ENCODE measurements around the gene FDXR. TPM values are rescaled to one million over a fixed set of nuclear protein-coding genes. Genes with fewer than 3 reads are reported as not detected.

FDXR gene
- total and polyA plus RNA-seq, 9 of the 15 experiments (the other 6 are each of a cell fraction or from before 2014, with no cell fraction given) = 0.89 to 70.7 (median 30.9) TPM

- ATAC-seq (peak; percentile 93), FAIRE-seq (peak; percentile 48), DNase-seq (ENCODE audit: extremely low read depth in 1 of 4, low spot score in 3 of 4) (peak; percentile 81 to 95 (median 92))
- in situ Hi-C loops (cut with MboI) (no loop called here), intact Hi-C loops (cut with micrococcal nuclease) (loop anchor here (5.0 kb wide), 1 partner anchor 110 kb away; no protein-coding TSS in a partner anchor)
- Histone ChIP-seq H3K36me3 (ENCODE audit: control insufficient read depth, insufficient read depth, low read length) (no peaks in the 10 kb centered on the region), H3K9me1 (ENCODE audit: control insufficient read depth, insufficient read depth, low read length) (peaks cover 4% of the 10 kb centered on the region), H3K4me1 (replicated peaks in 1 of 2; ENCODE audit: control insufficient read depth in 2 of 2, insufficient read depth in 2 of 2, low read length in 2 of 2) (peaks cover 0 to 33% of the 10 kb centered on the region in 2 experiments; a peak in 2 of 5 replicates), H3K9ac (ENCODE audit: insufficient read depth in 1 of 2, low read depth in 2 of 2, low read length in 2 of 2) (peak overlapping the region in 1 of 2 experiments; percentile 74; a peak in 2 of 4 replicates), H3K27ac (ENCODE audit: extremely low read depth, low read depth, low read length) (no peak overlapping the region), H3K9me3 (replicated peaks; ENCODE audit: control insufficient read depth, insufficient read depth, low read depth, low read length) (no peaks in the 10 kb centered on the region), H3K4me2 (ENCODE audit: insufficient read depth, low read length) (peak overlapping the region; percentile 46; the same call in 1 of the 2 replicates), H3K79me2 (ENCODE audit: control insufficient read depth, insufficient read depth, low read length) (no peaks in the 10 kb centered on the region), H3K4me3 (0 out of 2 replicates have a peak overlapping the region, but pooled peaks have one; percentile 12), H2AFZ (ENCODE audit: low read depth, low read length) (peak overlapping the region; percentile 76), H4K20me1 (replicated peaks; ENCODE audit: control insufficient read depth, insufficient read depth, low read length) (0 out of 2 replicates have a peak, but pooled peaks cover 3% of the 10 kb centered on the region), H3K27me3 (ENCODE audit: control insufficient read depth in 2 of 2, insufficient read depth in 2 of 2, low read length in 2 of 2) (peaks cover 0 to 40% of the 10 kb centered on the region in 2 experiments; a peak in 2 of 5 replicates)
- no TSS peak for BruUV-seq (replicated peaks)
- 23% methylated on average over 31 of the region's 76 CpGs for WGBS (ENCODE audit: insufficient coverage, low coverage, missing lambda C conversion rate)
- POLR2A ChIA-PET = interaction anchor here (0.6 to 2.5 kb wide), 7 partner anchors 10 to 933 kb away, joined by 3 to 17 read pairs (median 3); partner anchors contain the start of gene FDXR
- CTCF ChIA-PET (ENCODE audit: low intra/inter-chr PET ratio) = no interaction called here
- TF ChIP-seq PREB (CRISPR knock-in tag; IDR thresholded peaks at IDR 0.05) (no peak), MLLT1 (IDR thresholded peaks at IDR 0.05) (no peak), MNT (conservative IDR thresholded peaks at IDR 0.05) (peak in 1 of 2 experiments; percentile 72; a peak in 2 of 4 replicates), ZNF668 (CRISPR knock-in tag; IDR thresholded peaks at IDR 0.05) (no peak), TGIF2 (CRISPR knock-in tag; IDR thresholded peaks at IDR 0.05) (no peak), CREB1 (IDR thresholded peaks at IDR 0.05) (no peak), CREB1 (CRISPR knock-in tag; IDR thresholded peaks at IDR 0.05) (no peak), HDAC1 (IDR thresholded peaks at IDR 0.05) (peak in 1 of 2 experiments; percentile 41; a peak in 1 of 4 replicates), NCOA4 (IDR thresholded peaks at IDR 0.05; ENCODE audit: partially characterized antibody) (no peak), ZNF282 (CRISPR knock-in tag; IDR thresholded peaks at IDR 0.05) (peak; percentile 96), RBM34 (IDR thresholded peaks at IDR 0.05; ENCODE audit: borderline replicate concordance, insufficient read depth, low read length) (no peak), ZBTB26 (CRISPR knock-in tag; IDR thresholded peaks at IDR 0.05) (no peak), TEAD1 (CRISPR knock-in tag; IDR thresholded peaks at IDR 0.05) (peak in 1 of 2 experiments; percentile 76; a peak in 1 of 4 replicates), SIX5 (IDR thresholded peaks at IDR 0.05; ENCODE audit: borderline replicate concordance in 1 of 2, insufficient read depth in 1 of 2, low read depth in 1 of 2, low read length in 2 of 2) (no peak), YBX1 (IDR thresholded peaks at IDR 0.05) (no peak)
These were observed 20.4 kb downstream of the FDXR start for GRCh38 chr17:74852237-74853047.
